Measurements from ENCODE around the gene OR5K4. TPM values are rescaled to one million over a fixed set of nuclear protein-coding genes. Genes with fewer than 3 reads are reported as not detected.

OR5K4 gene, protein sequence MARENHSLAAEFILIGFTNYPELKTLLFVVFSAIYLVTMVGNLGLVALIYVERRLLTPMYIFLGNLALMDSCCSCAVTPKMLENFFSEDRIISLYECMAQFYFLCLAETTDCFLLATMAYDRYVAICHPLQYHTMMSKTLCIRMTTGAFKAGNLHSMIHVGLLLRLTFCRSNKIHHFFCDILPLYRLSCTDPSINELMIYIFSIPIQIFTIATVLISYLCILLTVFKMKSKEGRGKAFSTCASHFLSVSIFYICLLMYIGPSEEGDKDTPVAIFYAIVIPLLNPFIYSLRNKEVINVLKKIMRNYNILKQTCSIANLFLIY
- not detected in 2 replicates for total RNA-seq

DNA sequence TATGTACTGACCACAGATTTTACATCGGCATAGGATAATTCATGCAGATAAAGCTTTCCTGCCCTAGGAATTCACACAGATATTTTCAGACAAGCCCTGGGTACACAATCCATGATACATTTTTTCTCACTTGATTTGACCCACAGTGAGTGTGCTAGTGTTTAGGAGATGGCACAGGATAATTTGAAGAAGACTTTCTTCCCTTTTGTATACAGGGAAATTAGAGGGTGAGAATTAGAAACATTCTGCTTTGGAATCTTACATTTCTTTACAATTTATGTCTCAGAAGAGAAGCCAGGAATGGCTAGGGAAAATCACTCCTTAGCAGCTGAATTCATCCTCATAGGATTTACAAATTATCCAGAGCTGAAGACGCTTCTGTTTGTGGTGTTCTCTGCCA, at the start of gene OR5K4:
Gene OR5K4, plus strand, starts transcription at position 301 of the 400 bp plus-strand sequence. Its CDS starts 0 bp downstream, at position 301.

GRCh38 chr3:98390366-98390765, 36.7 kb downstream of the OR5K4 start, which contains the start of gene OR5K3:
Gene OR5K3, plus strand, starts transcription at chr3:98390666. Its CDS starts 0 bp downstream, at chr3:98390666.

Other genes starting within 250 kb of the OR5K4 start
- gene OR5H1, start 223.1 kb upstream of the OR5K4 start, total RNA-seq, result not detected in 2 replicates
- gene OR5H14, start 206.4 kb upstream of the OR5K4 start, total RNA-seq, result not detected in 2 replicates
- not detected in 2 replicates for gene OR5H15, start 187.2 kb upstream of the OR5K4 start, total RNA-seq
- not detected in 2 replicates for gene OR5H6, start 89.6 kb upstream of the OR5K4 start, total RNA-seq
- gene OR5H2, start 71.3 kb upstream of the OR5K4 start, total RNA-seq, result not detected in 2 replicates
- not detected in 2 replicates for gene OR5K3, start 36.8 kb downstream of the OR5K4 start, total RNA-seq
- gene OR5K1, start 109.3 kb downstream of the OR5K4 start, total RNA-seq, result not detected in 2 replicates
- gene OR5K2, start 143.8 kb downstream of the OR5K4 start, total RNA-seq, result not detected in 2 replicates
- 83.8 and 97.7 TPM in 2 replicates for gene CLDND1, start 169.0 kb downstream of the OR5K4 start, total RNA-seq
- gene GPR15, start 178.1 kb downstream of the OR5K4 start, total RNA-seq, result not detected in 2 replicates
- gene CPOX, start 239.8 kb downstream of the OR5K4 start, total RNA-seq, result 48.4 and 51.7 TPM in 2 replicates